Thoracic aorta (tissue), 2 donors: ENCODE data around the gene B9D1. TPM values are rescaled to one million over a fixed set of nuclear protein-coding genes. Genes with fewer than 3 reads are reported as not detected.

Source experiments
- ATAC-seq: fragments of 150-250 bp; one replicate; pipeline ENCODE4 v1.8.0; 2017; ENCODE audit warnings: low read depth; ENCODE audit not compliant: insufficient number of reproducible peaks, low FRiP score
- DNase-seq: peaks from one replicate; pipeline ENCODE4 v3.0.0-alpha.2; 2020; ENCODE audit warnings: low spot score
- H3K27ac ChIP-seq, 2 donors: fragments of 200-600 bp; sonication (generic); 1 replicate in 1 of 2; 2 replicates in 1 of 2; pipeline ENCODE4 v1.5.1; 2016; ENCODE audit warnings: mild to moderate bottlenecking in 2 of 2, moderate library complexity in 2 of 2
- H3K27me3 ChIP-seq: fragments of 200-600 bp; sonication (generic); replicated peaks from 2 replicates; pipeline ENCODE4 v1.6.0; 2016; ENCODE audit warnings: mild to moderate bottlenecking; ENCODE audit not compliant: insufficient read depth
- H3K36me3 ChIP-seq: fragments of 200-600 bp; sonication (generic); one replicate; pipeline ENCODE4 v1.5.1; 2016
- H3K4me1 ChIP-seq, 2 donors: fragments of 200-600 bp; sonication (generic); 1 replicate in 1 of 2; 2 replicates in 1 of 2; pipeline versions ENCODE4 v1.5.1 to v1.6.0; 2016; ENCODE audit warnings: low read depth in 2 of 2, mild to moderate bottlenecking in 1 of 2; ENCODE audit not compliant: control insufficient read depth in 1 of 2
- H3K4me3 ChIP-seq: fragments of 200-600 bp; sonication (generic); 2 replicates; pipeline ENCODE4 v1.5.1; 2016; ENCODE audit warnings: mild to moderate bottlenecking
- H3K9me3 ChIP-seq: fragments of 200-600 bp; sonication (generic); 2 replicates; pipeline ENCODE4 v1.5.1; 2016
- total RNA-seq, 2 donors: library from RNA; depleted of rRNA; stranded (reverse); fragments of >200 nt; gene quantifications; one replicate each; pipeline versions ENCODE4 v1.1.0 to v1.2.3, GENCODE V29; 2016
- TF ChIP-seq, protein P1 (sequence below): fragments of 200-600 bp; sonication (generic); IDR thresholded peaks from one replicate; pipeline ENCODE4 v1.5.1; 2019; ENCODE audit warnings: antibody characterized with exemption

Gene B9D1
- total RNA-seq, 2 donors from 2014 or later = 6.3 to 33.4 TPM

DNA sequence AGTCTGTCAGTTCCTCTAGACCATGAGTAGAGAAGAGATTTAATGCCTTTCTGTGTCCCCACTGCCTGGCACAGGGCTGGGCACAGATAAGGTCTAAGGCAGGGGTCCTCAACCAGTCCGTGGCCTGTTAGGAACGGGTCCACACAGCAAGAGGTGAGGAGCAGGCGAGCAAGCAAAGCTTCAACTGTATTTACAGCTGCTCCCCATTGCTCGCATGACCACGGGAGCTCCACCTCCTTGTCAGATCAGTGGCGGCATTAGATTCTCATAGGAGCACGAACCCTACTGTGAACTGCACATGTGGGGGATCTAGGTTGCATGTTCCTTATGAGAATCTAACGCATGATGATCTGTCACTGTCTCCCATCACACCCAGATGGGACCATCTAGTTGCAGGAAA, 1.8 kb downstream of the B9D1 start:
- Histone ChIP-seq H3K9me3 (no peaks in the 10 kb centered on the region), H3K27me3 (no peaks in the 10 kb centered on the region), H3K27ac (no peak overlapping the region), H3K4me1 (peaks cover 0 to 8% of the 10 kb centered on the region in 2 donors), H3K36me3 (no peaks in the 10 kb centered on the region), H3K4me3 (no peak overlapping the region)
- ATAC-seq (no peak), DNase-seq (no peak)
- TF ChIP-seq, protein P1, sequence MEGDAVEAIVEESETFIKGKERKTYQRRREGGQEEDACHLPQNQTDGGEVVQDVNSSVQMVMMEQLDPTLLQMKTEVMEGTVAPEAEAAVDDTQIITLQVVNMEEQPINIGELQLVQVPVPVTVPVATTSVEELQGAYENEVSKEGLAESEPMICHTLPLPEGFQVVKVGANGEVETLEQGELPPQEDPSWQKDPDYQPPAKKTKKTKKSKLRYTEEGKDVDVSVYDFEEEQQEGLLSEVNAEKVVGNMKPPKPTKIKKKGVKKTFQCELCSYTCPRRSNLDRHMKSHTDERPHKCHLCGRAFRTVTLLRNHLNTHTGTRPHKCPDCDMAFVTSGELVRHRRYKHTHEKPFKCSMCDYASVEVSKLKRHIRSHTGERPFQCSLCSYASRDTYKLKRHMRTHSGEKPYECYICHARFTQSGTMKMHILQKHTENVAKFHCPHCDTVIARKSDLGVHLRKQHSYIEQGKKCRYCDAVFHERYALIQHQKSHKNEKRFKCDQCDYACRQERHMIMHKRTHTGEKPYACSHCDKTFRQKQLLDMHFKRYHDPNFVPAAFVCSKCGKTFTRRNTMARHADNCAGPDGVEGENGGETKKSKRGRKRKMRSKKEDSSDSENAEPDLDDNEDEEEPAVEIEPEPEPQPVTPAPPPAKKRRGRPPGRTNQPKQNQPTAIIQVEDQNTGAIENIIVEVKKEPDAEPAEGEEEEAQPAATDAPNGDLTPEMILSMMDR = no peak

GRCh38 chr17:19359856-19360255, 2.7 kb downstream of the B9D1 start:
- no peak overlapping the region for H3K4me3 ChIP-seq
- TF ChIP-seq, protein P1 = no peak
- no peak overlapping the region for H3K27ac ChIP-seq
- H3K4me1 ChIP-seq = peaks cover 0 to 8% of the 10 kb centered on the region in 2 donors
- H3K9me3 ChIP-seq = no peaks in the 10 kb centered on the region
- H3K27me3 ChIP-seq = no peaks in the 10 kb centered on the region
- DNase-seq = no peak
- no peaks in the 10 kb centered on the region for H3K36me3 ChIP-seq
- ATAC-seq = no peak

DNA sequence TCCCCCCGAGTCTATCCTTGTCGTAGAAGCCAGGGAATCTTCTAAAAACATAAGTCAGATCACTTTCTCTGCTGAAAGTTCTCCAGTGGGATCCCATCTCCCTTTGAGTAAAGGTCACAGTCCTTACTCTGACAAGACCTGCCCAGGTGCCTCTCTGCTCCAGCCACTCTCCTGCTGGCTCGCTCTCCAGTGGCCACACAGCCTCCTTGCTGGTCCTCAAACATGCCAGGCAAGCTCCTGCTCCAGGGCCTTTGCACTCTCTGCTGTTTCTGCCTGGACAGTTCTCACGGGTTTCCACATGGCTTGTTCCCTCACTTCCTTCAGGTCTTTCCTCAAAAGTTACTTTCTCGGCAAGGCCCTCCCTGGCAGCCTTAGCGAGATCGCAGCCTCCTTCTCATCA, 3.4 kb downstream of the B9D1 start:
- H3K27ac ChIP-seq = no peak overlapping the region
- no peaks in the 10 kb centered on the region for H3K27me3 ChIP-seq
- DNase-seq (no peak), ATAC-seq (no peak)
- TF ChIP-seq, protein P1 = no peak
- H3K9me3 ChIP-seq = no peaks in the 10 kb centered on the region
- H3K36me3 ChIP-seq = no peaks in the 10 kb centered on the region
- H3K4me1 ChIP-seq = peaks cover 0 to 8% of the 10 kb centered on the region in 2 donors
- H3K4me3 ChIP-seq = no peak overlapping the region

- Histone ChIP-seq H3K9me3 (no peaks in the 10 kb centered on the region), H3K4me1 (peaks cover 0 to 8% of the 10 kb centered on the region in 2 donors), H3K36me3 (no peaks in the 10 kb centered on the region), H3K4me3 (no peak overlapping the region), H3K27ac (no peak overlapping the region), H3K27me3 (no peaks in the 10 kb centered on the region)
- ATAC-seq (no peak), DNase-seq (no peak)
- TF ChIP-seq, protein P1 = no peak
These were observed 4.8 kb downstream of the B9D1 start for GRCh38 chr17:19357761-19358160.

- DNase-seq = no peak
- no peaks in the 10 kb centered on the region for H3K27me3 ChIP-seq
These were observed 5.2 kb downstream of the B9D1 start for GRCh38 chr17:19357351-19357750.

More at GRCh38 chr17:19357351-19357750, 5.2 kb downstream of the B9D1 start:
- Histone ChIP-seq H3K27ac (no peak overlapping the region), H3K4me1 (peaks cover 0 to 8% of the 10 kb centered on the region in 2 donors), H3K4me3 (no peak overlapping the region), H3K9me3 (no peaks in the 10 kb centered on the region), H3K36me3 (no peaks in the 10 kb centered on the region)
- ATAC-seq = no peak
- TF ChIP-seq, protein P1 = no peak
